ENCODE data around the gene TMPRSS11B.

TMPRSS11B gene

GRCh38 chr4:68182382-68182820 is 63.1 kb downstream of the TMPRSS11B start:
- H3K4me3 ChIP-seq (ENCODE audit: low read length), result no peak overlapping the region
- no peak for DNase-seq (ENCODE audit: low read depth)
- no peak for TF ChIP-seq CTCF (conservative IDR thresholded peaks at IDR 0.05; ENCODE audit: low read length)

GRCh38 chr4:68180849-68181526 is 64.5 kb downstream of the TMPRSS11B start:
- no peak for TF ChIP-seq CTCF (conservative IDR thresholded peaks at IDR 0.05; ENCODE audit: low read length)
- H3K4me3 ChIP-seq (ENCODE audit: low read length), result no peak overlapping the region
- peak; percentile 7 for DNase-seq (ENCODE audit: low read depth)

- no peak for DNase-seq (ENCODE audit: low read depth)
- no peak overlapping the region for H3K4me3 ChIP-seq (ENCODE audit: low read length)
- TF ChIP-seq CTCF (conservative IDR thresholded peaks at IDR 0.05; ENCODE audit: low read length), result no peak
These were observed 68.6 kb downstream of the TMPRSS11B start for GRCh38 chr4:68176904-68177303.

All from AG10803 (cell line).